Measurements from ENCODE around the gene GSTM1.

GRCh38 chr1:109640285-109640865 lies 47.2 kb upstream of the GSTM1 start:
- peak; percentile 81 to 95 for TF ChIP-seq CTCF (IDR thresholded peaks at IDR 0.05; ENCODE audit: extremely low read depth in 1 of 2, insufficient read depth in 1 of 2, low read depth in 1 of 2, low read length in 2 of 2)
- no peak for TF ChIP-seq POLR2AphosphoS5 (IDR thresholded peaks at IDR 0.05; ENCODE audit: insufficient read depth, low read depth, low read length)
- no peak for TF ChIP-seq POLR2A (IDR thresholded peaks at IDR 0.05; ENCODE audit: low read depth, low read length)
- TF ChIP-seq MAX (IDR thresholded peaks at IDR 0.05; ENCODE audit: insufficient read depth, insufficient read length) = no peak
- TF ChIP-seq EZH2 (IDR thresholded peaks at IDR 0.05; ENCODE audit: borderline replicate concordance, low read depth, low read length, severe bottlenecking) = no peak

Measured in endothelial cell of umbilical vein (primary cell).